ENCODE results near the gene CEND1.

DNA sequence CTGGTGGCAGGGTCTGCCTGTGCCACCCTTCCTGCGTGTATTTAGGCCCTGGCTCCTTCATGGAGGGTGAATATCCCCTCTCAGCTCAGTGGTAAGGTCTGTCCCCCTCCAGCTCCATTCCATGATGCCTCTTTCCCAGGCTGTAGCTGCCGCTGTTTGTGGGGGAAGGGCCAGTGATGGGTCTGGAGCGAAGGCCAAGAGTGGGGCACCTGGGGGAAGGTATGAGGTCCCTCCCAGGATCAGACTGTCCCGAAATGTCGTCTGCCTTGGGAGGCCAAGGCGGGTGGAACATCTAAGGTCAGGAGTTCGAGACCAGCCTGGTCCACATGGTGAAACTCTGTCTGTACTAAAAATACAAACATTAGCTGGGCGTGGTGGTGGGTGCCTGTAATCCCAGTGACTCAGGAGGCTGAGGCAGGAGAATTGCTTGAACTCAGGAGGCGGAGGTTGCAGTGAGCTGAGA, 44.0 kb upstream of the CEND1 start:
- TF ChIP-seq, protein P1, sequence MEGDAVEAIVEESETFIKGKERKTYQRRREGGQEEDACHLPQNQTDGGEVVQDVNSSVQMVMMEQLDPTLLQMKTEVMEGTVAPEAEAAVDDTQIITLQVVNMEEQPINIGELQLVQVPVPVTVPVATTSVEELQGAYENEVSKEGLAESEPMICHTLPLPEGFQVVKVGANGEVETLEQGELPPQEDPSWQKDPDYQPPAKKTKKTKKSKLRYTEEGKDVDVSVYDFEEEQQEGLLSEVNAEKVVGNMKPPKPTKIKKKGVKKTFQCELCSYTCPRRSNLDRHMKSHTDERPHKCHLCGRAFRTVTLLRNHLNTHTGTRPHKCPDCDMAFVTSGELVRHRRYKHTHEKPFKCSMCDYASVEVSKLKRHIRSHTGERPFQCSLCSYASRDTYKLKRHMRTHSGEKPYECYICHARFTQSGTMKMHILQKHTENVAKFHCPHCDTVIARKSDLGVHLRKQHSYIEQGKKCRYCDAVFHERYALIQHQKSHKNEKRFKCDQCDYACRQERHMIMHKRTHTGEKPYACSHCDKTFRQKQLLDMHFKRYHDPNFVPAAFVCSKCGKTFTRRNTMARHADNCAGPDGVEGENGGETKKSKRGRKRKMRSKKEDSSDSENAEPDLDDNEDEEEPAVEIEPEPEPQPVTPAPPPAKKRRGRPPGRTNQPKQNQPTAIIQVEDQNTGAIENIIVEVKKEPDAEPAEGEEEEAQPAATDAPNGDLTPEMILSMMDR (IDR thresholded peaks at IDR 0.05; ENCODE audit: low read length) = no peak
- TF ChIP-seq EZH2 (optimal IDR thresholded peaks at IDR 0.05; ENCODE audit: low read depth, low read length) (no peak), EZH2phosphoT487 (IDR thresholded peaks at IDR 0.05; ENCODE audit: low read length) (no peak)

All from MM.1S (cell line).